GM12878 (cell line): Measurements from ENCODE around the gene RALB. TPM values are rescaled to one million over a fixed set of nuclear protein-coding genes. Genes with fewer than 3 reads are reported as not detected.

ENCODE experiments used
- ATAC-seq: fragments of 200-7000 bp; cut with Tn5 transposase; 3 replicates; pipeline ENCODE4 v1.9.1; 2020; ENCODE audit warnings: mild to moderate bottlenecking, moderate library complexity
- BruUV-seq: library from RNA; stranded (reverse); fragments of 400-500 nt; replicated peaks from 2 replicates; lab custom pipeline; 2021; lab: Mats Ljungman, UMichigan
- CTCF ChIA-PET: fragments of 300-600 bp; sonication (Branson Sonifier 250); formaldehyde crosslinking; extraction: SDS; loops from one replicate; lab custom pipeline; 2021; ENCODE audit warnings: inconsistent platforms; lab: Yijun Ruan, JAX
- POLR2A ChIA-PET: fragments of 350-600 bp; formaldehyde crosslinking; extraction: SDS; loops from one replicate; lab custom pipeline; 2021; ENCODE audit warnings: inconsistent platforms; lab: Charles Lee
- RAD21 ChIA-PET: fragments of 300-600 bp; sonication (Branson Sonifier 250); formaldehyde crosslinking; loops from one replicate; lab custom pipeline; 2023; ENCODE audit warnings: antibody characterized with exemption; ENCODE audit not compliant: unreplicated experiment; lab: Charles Lee
- SMC1A ChIA-PET: fragments of 300-600 bp; sonication (Branson Sonifier 250); formaldehyde crosslinking; loops from one replicate; lab custom pipeline; 2023; ENCODE audit not compliant: unreplicated experiment, uncharacterized antibody; lab: Charles Lee
- DNase-seq: peaks from one replicate; pipeline ENCODE4 v3.0.0-alpha.2; 2011; ENCODE audit warnings: low read depth, low spot score
- FAIRE-seq: peaks from 3 replicates; lab custom pipeline; 2011; peaks lifted over from hg19 to GRCh38; lab: Jason Lieb, UNC
- H2AFZ ChIP-seq: 2 replicates; pipeline ENCODE4 v1.6.0; 2011; ENCODE audit warnings: low read depth, low read length, control low read depth; ENCODE audit not compliant: control insufficient read depth
- H3K27ac ChIP-seq: 2 replicates; pipeline ENCODE4 v1.5.1; 2011; ENCODE audit warnings: control low read depth; ENCODE audit not compliant: control insufficient read depth, insufficient read depth
- H3K27me3 ChIP-seq, 2 experiments: replicated peaks in 1 of 2; 2 replicates each; pipeline versions ENCODE4 v1.6.0 to v1.6.1; 2011; ENCODE audit warnings: low read length in 1 of 2; ENCODE audit not compliant: control insufficient read depth in 2 of 2, insufficient read depth in 2 of 2
- H3K36me3 ChIP-seq, 2 experiments: 2 replicates each; pipeline ENCODE4 v1.5.1; 2011; ENCODE audit warnings: low read length in 1 of 2; ENCODE audit not compliant: control insufficient read depth in 2 of 2, insufficient read depth in 2 of 2
- H3K4me1 ChIP-seq: 2 replicates; pipeline ENCODE4 v1.6.1; 2011; ENCODE audit warnings: mild to moderate bottlenecking, low read length, moderate library complexity, mixed read lengths; ENCODE audit not compliant: control insufficient read depth, insufficient read depth
- H3K4me2 ChIP-seq: 2 replicates; pipeline ENCODE4 v1.6.0; 2011; ENCODE audit warnings: control low read depth; ENCODE audit not compliant: control insufficient read depth, insufficient read depth
- H3K4me3 ChIP-seq: fragments of 200-600 bp; sonication (generic); 2 replicates; pipeline ENCODE4 v1.5.1; 2016
- H3K79me2 ChIP-seq: 2 replicates; pipeline ENCODE4 v1.6.0; 2011; ENCODE audit warnings: low read length; ENCODE audit not compliant: control insufficient read depth, insufficient read depth
- H3K9ac ChIP-seq: 2 replicates; pipeline ENCODE4 v1.8.0; 2011; ENCODE audit warnings: low read length, control low read depth, mixed read lengths; ENCODE audit not compliant: control insufficient read depth, insufficient read depth
- H3K9me3 ChIP-seq: replicated peaks from 3 replicates; pipeline ENCODE4 v1.5.1; 2011; ENCODE audit warnings: mild to moderate bottlenecking, low read length; ENCODE audit not compliant: control insufficient read depth, insufficient read depth
- H4K20me1 ChIP-seq: 2 replicates; pipeline ENCODE4 v1.6.0; 2011; ENCODE audit not compliant: control insufficient read depth, insufficient read depth
- ASH2L ChIP-seq: fragments of 300-600, 200-600 bp; sonication (generic); IDR thresholded peaks from 2 replicates; pipeline ENCODE4 v1.6.1; 2017; ENCODE audit warnings: low read depth, mild to moderate bottlenecking, borderline replicate concordance
- BMI1 ChIP-seq: fragments of 450-650 bp; IDR thresholded peaks from 2 replicates; pipeline ENCODE4 v1.6.1; 2016; ENCODE audit warnings: mild to moderate bottlenecking, moderate library complexity, borderline replicate concordance
- BRCA1 ChIP-seq: IDR thresholded peaks from 2 replicates; pipeline ENCODE4 v1.6.1; 2011; ENCODE audit warnings: low read depth, low read length, improper control_type of control experiment
- CHD1 ChIP-seq: IDR thresholded peaks from 2 replicates; pipeline ENCODE4 v1.6.1; 2012; ENCODE audit warnings: low read depth, low read length, improper control_type of control experiment
- ESRRA ChIP-seq: IDR thresholded peaks from 2 replicates; pipeline ENCODE4 v1.6.1; 2012; ENCODE audit warnings: mild to moderate bottlenecking, low read length, improper control_type of control experiment
- ETV6 ChIP-seq, 2 experiments: fragments of 450-650 bp in 1 of 2; IDR thresholded peaks in 1 of 2; conservative IDR thresholded peaks in 1 of 2; 2 replicates each; pipeline ENCODE4 v1.6.1; 2014; ENCODE audit warnings: antibody characterized with exemption in 1 of 2, borderline replicate concordance in 1 of 2, low read depth in 1 of 2, mild to moderate bottlenecking in 1 of 2, moderate library complexity in 1 of 2
- HCFC1 ChIP-seq: fragments of 150-350 bp; IDR thresholded peaks from 2 replicates; pipeline ENCODE4 v1.6.1; 2014; ENCODE audit warnings: low read length
- JUND ChIP-seq: IDR thresholded peaks from 2 replicates; pipeline ENCODE4 v1.6.1; 2012; ENCODE audit warnings: low read depth, mild to moderate bottlenecking, low read length, improper control_type of control experiment, moderate library complexity
- NR2C2 ChIP-seq: IDR thresholded peaks from 2 replicates; pipeline ENCODE4 v1.6.1; 2011; ENCODE audit warnings: borderline replicate concordance, low read depth; ENCODE audit not compliant: control insufficient read depth, insufficient read length
- RAD51 ChIP-seq: fragments of 450-650 bp; IDR thresholded peaks from 2 replicates; pipeline ENCODE4 v1.6.1; 2016; ENCODE audit warnings: moderate library complexity, mild to moderate bottlenecking, inconsistent platforms
- RUNX3 ChIP-seq: IDR thresholded peaks from 2 replicates; pipeline ENCODE4 v1.6.1; 2012; ENCODE audit warnings: low read length, inconsistent platforms
- WGBS: methylation state at CpG from one replicate; pipeline ENCODE4 v1.1.6; 2016; ENCODE audit warnings: low lambda C conversion rate; ENCODE audit not compliant: insufficient replicate concordance, insufficient coverage; ENCODE audit errors: missing lambda C conversion rate; 5-methylcytosine and 5-hydroxymethylcytosine counted together
- in situ Hi-C: fragments of 300-500 bp; cut with MboI; formaldehyde crosslinking; loops from 9 replicates; pipeline ENCODE4 v1.14.3; 2018; ENCODE audit warnings: mixed read lengths
- intact Hi-C: fragments of 100-400 bp; cut with micrococcal nuclease; formaldehyde crosslinking; loops from one replicate; pipeline ENCODE4 v1.14.2; 2022; ENCODE audit not compliant: unreplicated experiment
- polyA plus RNA-seq, 11 experiments: library from polyadenylated mRNA; depleted of rRNA in 4 of 11; unstranded in 6 of 11; stranded (reverse) in 5 of 11; fragments of >200 nt; fragmentation: Nextera tagmentation in 4 of 11; fragmentation: Illumina TruSeq in 1 of 11; extraction: Ambion mirVana in 4 of 11; extraction: Trizol in 1 of 11; gene quantifications; 1 replicate in 1 of 11; 2 replicates in 10 of 11; pipeline versions ENCODE4 v1.2.1 to v1.2.3, GENCODE V29; 2011 to 2016; ENCODE audit warnings: inconsistent platforms in 2 of 11, missing spikeins in 2 of 11, low read depth in 1 of 11
- total RNA-seq, 4 experiments: library from RNA; depleted of rRNA in 3 of 4; stranded (reverse); fragments of >200 nt in 3 of 4; fragmentation: Illumina TruSeq in 1 of 4; extraction: Trizol in 1 of 4; gene quantifications; 2 replicates each; pipeline versions ENCODE4 v1.2.1 to v1.2.3, GENCODE V29; 2013 to 2021
- TF ChIP-seq, protein P1 (sequence below): fragments of 150-350 bp; IDR thresholded peaks from 2 replicates; pipeline ENCODE4 v1.6.1; 2014; ENCODE audit warnings: mild to moderate bottlenecking, low read depth, low read length

RALB gene
- total and polyA plus RNA-seq, 10 of the 15 experiments (the other 5 are each of a cell fraction or from before 2014, with no cell fraction given), result 8.3 to 54.0 (median 24.2) TPM

DNA sequence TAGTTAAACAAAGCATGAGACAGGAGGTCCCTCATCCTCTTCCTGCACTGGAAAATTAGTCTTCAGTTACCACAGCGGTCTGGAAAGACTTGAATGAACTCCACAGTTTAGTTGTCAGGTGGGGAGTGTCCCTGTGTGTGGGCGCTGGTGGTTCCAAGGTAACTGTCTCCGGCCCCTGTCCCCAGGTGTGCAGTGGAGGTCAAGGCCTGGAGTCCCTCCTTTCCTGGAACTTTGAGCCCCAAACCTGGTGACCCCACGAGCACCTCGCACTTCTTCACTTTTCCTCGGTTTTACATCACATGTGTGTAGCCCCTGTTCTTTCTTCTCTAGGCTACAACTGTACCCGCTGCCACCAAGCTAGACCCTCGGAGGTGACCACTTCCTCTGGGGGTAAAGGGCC lies 65.3 kb downstream of the RALB start:
- BruUV-seq, result no TSS peak
- Histone ChIP-seq H3K27me3 (peaks cover 1 to 3% of the 10 kb centered on the region in 2 experiments; a peak in 1 of 4 replicates), H3K4me2 (no peak overlapping the region), H3K9ac (no peak overlapping the region), H3K36me3 (no peaks in the 10 kb centered on the region), H3K4me1 (peaks cover 6% of the 10 kb centered on the region), H3K27ac (no peak overlapping the region), H4K20me1 (no peaks in the 10 kb centered on the region), H3K79me2 (no peaks in the 10 kb centered on the region), H2AFZ (no peak overlapping the region), H3K9me3 (no peaks in the 10 kb centered on the region), H3K4me3 (no peak overlapping the region)
- ChIA-PET RAD21 (no interaction called here), POLR2A (no interaction called here), SMC1A (no interaction called here), CTCF (interaction anchor here (1.4 kb wide), 1 partner anchor 142 kb away, joined by 6 read pairs; no protein-coding TSS in a partner anchor)
- DNase-seq (no peak), FAIRE-seq (no peak), ATAC-seq (no peak)
- WGBS, result 25% methylated on average over 8 of the region's 8 CpGs
- intact Hi-C loops, result loop anchor here (10.0 kb wide), 1 partner anchor 563 kb away; the partner anchor contains the start of gene PTPN4
- in situ Hi-C loops, result loop anchor here (10.0 kb wide), 1 partner anchor 203 kb away; no protein-coding TSS in a partner anchor
- TF ChIP-seq BMI1, result no peak
- no peak for TF ChIP-seq ESRRA
- no peak for TF ChIP-seq HCFC1
- TF ChIP-seq RUNX3, result no peak
- TF ChIP-seq RAD51, result no peak
- TF ChIP-seq CHD1, result no peak
- no peak for TF ChIP-seq ASH2L
- TF ChIP-seq NR2C2, result no peak
- no peak for TF ChIP-seq BRCA1
- no peak for TF ChIP-seq ETV6 (conservative IDR thresholded peaks at IDR 0.05 in 1 of 2, IDR thresholded peaks at IDR 0.05 in 1 of 2; ENCODE audit: borderline replicate concordance in 1 of 2, low read depth in 1 of 2)
- no peak for TF ChIP-seq JUND
- TF ChIP-seq, protein P1, sequence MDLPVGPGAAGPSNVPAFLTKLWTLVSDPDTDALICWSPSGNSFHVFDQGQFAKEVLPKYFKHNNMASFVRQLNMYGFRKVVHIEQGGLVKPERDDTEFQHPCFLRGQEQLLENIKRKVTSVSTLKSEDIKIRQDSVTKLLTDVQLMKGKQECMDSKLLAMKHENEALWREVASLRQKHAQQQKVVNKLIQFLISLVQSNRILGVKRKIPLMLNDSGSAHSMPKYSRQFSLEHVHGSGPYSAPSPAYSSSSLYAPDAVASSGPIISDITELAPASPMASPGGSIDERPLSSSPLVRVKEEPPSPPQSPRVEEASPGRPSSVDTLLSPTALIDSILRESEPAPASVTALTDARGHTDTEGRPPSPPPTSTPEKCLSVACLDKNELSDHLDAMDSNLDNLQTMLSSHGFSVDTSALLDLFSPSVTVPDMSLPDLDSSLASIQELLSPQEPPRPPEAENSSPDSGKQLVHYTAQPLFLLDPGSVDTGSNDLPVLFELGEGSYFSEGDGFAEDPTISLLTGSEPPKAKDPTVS, result no peak
